Loucy (cell line): Measurements from ENCODE around the gene SCRN1.

Experiments
- CTCF ChIP-seq: fragments of 200-600 bp; sonication (generic); conservative IDR thresholded peaks from 2 replicates; pipeline ENCODE4 v1.5.1; 2014; ENCODE audit warnings: mild to moderate bottlenecking, antibody characterized with exemption, low read length
- EZH2phosphoT487 ChIP-seq: fragments of 200-600 bp; IDR thresholded peaks from 2 replicates; pipeline ENCODE4 v1.6.1; 2018; ENCODE audit warnings: antibody characterized with exemption, mild to moderate bottlenecking, moderate library complexity, borderline replicate concordance

DNA sequence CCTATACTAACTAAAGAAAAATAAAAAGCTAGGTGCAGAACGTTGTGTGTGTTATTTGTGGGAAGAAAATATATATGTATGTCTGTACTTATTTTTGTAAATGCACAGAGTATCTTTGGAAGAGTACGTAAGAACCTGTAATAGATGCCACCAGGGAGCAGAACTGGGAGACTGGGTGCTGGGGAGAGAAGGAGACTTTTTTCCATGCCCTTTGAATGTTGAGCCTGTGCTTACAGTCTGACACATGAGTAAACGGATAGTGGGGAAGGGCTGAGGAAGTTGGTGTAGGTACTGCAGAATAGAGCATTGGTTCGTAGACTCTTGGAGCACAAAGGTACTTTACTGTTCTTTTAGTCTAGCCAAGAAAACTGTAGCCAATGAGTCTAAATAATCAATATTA is 1.3 kb upstream of the SCRN1 start:
- TF ChIP-seq CTCF (no peak), EZH2phosphoT487 (no peak)
